Esophagus squamous epithelium (tissue), 4 donors: Measurements from ENCODE around the gene CDKN2B-AS1.

ENCODE experiments used
- POLR2A ChIP-seq, 4 donors: fragments of 450-650 bp; IDR thresholded peaks; one replicate each; pipeline ENCODE4 v1.6.1; 2017; ENCODE audit warnings: antibody characterized with exemption in 4 of 4, mild to moderate bottlenecking in 4 of 4, moderate library complexity in 3 of 4
- TF ChIP-seq, protein P1 (sequence below), 6 experiments: fragments of 450-650 bp in 4 of 6; fragments of 200-600 bp in 2 of 6; sonication (generic) in 2 of 6; IDR thresholded peaks; one replicate each; pipeline ENCODE4 v1.5.1; 2016 to 2019; ENCODE audit warnings: antibody characterized with exemption in 6 of 6, mild to moderate bottlenecking in 4 of 6, moderate library complexity in 4 of 6

DNA sequence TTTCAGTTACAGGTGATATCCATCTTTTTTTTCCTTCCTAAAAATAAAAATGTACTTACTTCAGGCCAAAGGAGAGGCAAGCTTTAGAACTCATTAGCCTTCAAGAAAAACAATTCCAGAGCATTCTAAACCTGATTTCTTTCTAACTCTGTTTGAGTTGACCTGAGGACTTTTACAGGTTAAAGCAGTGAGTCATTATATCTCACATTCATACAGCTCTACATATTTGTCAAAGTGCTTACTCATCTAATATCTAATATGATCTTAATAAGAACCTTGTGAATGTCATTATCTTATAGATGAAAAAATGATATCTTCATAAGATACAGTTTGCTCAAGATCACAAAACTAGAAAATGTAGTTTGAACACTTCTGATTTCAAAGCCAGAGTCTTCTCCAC, 163.7 kb downstream of the CDKN2B-AS1 start:
- TF ChIP-seq, protein P1, sequence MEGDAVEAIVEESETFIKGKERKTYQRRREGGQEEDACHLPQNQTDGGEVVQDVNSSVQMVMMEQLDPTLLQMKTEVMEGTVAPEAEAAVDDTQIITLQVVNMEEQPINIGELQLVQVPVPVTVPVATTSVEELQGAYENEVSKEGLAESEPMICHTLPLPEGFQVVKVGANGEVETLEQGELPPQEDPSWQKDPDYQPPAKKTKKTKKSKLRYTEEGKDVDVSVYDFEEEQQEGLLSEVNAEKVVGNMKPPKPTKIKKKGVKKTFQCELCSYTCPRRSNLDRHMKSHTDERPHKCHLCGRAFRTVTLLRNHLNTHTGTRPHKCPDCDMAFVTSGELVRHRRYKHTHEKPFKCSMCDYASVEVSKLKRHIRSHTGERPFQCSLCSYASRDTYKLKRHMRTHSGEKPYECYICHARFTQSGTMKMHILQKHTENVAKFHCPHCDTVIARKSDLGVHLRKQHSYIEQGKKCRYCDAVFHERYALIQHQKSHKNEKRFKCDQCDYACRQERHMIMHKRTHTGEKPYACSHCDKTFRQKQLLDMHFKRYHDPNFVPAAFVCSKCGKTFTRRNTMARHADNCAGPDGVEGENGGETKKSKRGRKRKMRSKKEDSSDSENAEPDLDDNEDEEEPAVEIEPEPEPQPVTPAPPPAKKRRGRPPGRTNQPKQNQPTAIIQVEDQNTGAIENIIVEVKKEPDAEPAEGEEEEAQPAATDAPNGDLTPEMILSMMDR (IDR thresholded peaks at IDR 0.05), result no peak
- TF ChIP-seq POLR2A (IDR thresholded peaks at IDR 0.05), result no peak
